ENCODE data around the gene SMURF2. TPM values are rescaled to one million over a fixed set of nuclear protein-coding genes. Genes with fewer than 3 reads are reported as not detected.

Gene SMURF2
- total RNA-seq, 1 donor from 2014 or later = 48.3 TPM

GRCh38 chr17:64603987-64604386 lies 58.1 kb downstream of the SMURF2 start:
- no peak for DNase-seq (ENCODE audit: low read depth)
- no peak overlapping the region for H3K4me3 ChIP-seq (ENCODE audit: low read depth, low read length)
- no peak for TF ChIP-seq CTCF (conservative IDR thresholded peaks at IDR 0.05; ENCODE audit: low read depth, low read length)

- DNase-seq (ENCODE audit: low read depth) = no peak
- no peak overlapping the region for H3K4me3 ChIP-seq (ENCODE audit: low read depth, low read length)
- TF ChIP-seq CTCF (conservative IDR thresholded peaks at IDR 0.05; ENCODE audit: low read depth, low read length) = no peak
Measured at GRCh38 chr17:64599827-64600226, 62.3 kb downstream of the SMURF2 start.

GRCh38 chr17:64599187-64599676 lies 62.9 kb downstream of the SMURF2 start:
- TF ChIP-seq CTCF (conservative IDR thresholded peaks at IDR 0.05; ENCODE audit: low read depth, low read length) = no peak

GRCh38 chr17:64598672-64599071 lies 63.4 kb downstream of the SMURF2 start:
- no peak overlapping the region for H3K4me3 ChIP-seq (ENCODE audit: low read depth, low read length)
- no peak for DNase-seq (ENCODE audit: low read depth)
- no peak for TF ChIP-seq CTCF (conservative IDR thresholded peaks at IDR 0.05; ENCODE audit: low read depth, low read length)

More at GRCh38 chr17:64599187-64599676, 62.9 kb downstream of the SMURF2 start:
- no peak overlapping the region for H3K4me3 ChIP-seq (ENCODE audit: low read depth, low read length)
- DNase-seq (ENCODE audit: low read depth) = no peak

- H3K4me3 ChIP-seq (ENCODE audit: low read depth, low read length) = no peak overlapping the region
- no peak for TF ChIP-seq CTCF (conservative IDR thresholded peaks at IDR 0.05; ENCODE audit: low read depth, low read length)
- no peak for DNase-seq (ENCODE audit: low read depth)
Measured at GRCh38 chr17:64596988-64597387, 65.1 kb downstream of the SMURF2 start.

- DNase-seq (ENCODE audit: low read depth) = no peak
- no peak overlapping the region for H3K4me3 ChIP-seq (ENCODE audit: low read depth, low read length)
- TF ChIP-seq CTCF (conservative IDR thresholded peaks at IDR 0.05; ENCODE audit: low read depth, low read length) = no peak
Measured at GRCh38 chr17:64596439-64596838, 65.7 kb downstream of the SMURF2 start.

GRCh38 chr17:64591944-64592343 lies 70.2 kb downstream of the SMURF2 start:
- no peak overlapping the region for H3K4me3 ChIP-seq (ENCODE audit: low read depth, low read length)
- no peak for TF ChIP-seq CTCF (conservative IDR thresholded peaks at IDR 0.05; ENCODE audit: low read depth, low read length)
- no peak for DNase-seq (ENCODE audit: low read depth)
